Endodermal cell (in vitro differentiated cells): ENCODE measurements around the gene SHROOM4. TPM values are rescaled to one million over a fixed set of nuclear protein-coding genes. Genes with fewer than 3 reads are reported as not detected.

Source experiments
- DNase-seq: peaks from one replicate; pipeline ENCODE4 v3.0.0-alpha.2; 2017
- H3K27ac ChIP-seq: 2 replicates; pipeline ENCODE4 v1.5.1; 2013; ENCODE audit warnings: mild to moderate bottlenecking, low read depth, low read length, moderate library complexity
- H3K27me3 ChIP-seq: 2 replicates; pipeline ENCODE4 v1.6.1; 2013; ENCODE audit warnings: mild to moderate bottlenecking, low read length, moderate library complexity; ENCODE audit not compliant: insufficient read depth, control insufficient read depth, poor library complexity, severe bottlenecking
- H3K36me3 ChIP-seq: 2 replicates; pipeline ENCODE4 v1.7.0; 2013; ENCODE audit warnings: mild to moderate bottlenecking, low read length, moderate library complexity; ENCODE audit not compliant: control insufficient read depth, insufficient read depth
- H3K4me1 ChIP-seq: one replicate; pipeline ENCODE4 v1.7.0; 2013; ENCODE audit warnings: low read length; ENCODE audit not compliant: control insufficient read depth, insufficient read depth
- H3K4me3 ChIP-seq: 2 replicates; pipeline ENCODE4 v1.5.1; 2013; ENCODE audit warnings: mild to moderate bottlenecking, low read length, moderate library complexity
- H3K9ac ChIP-seq: 2 replicates; pipeline ENCODE4 v1.6.1; 2013; ENCODE audit warnings: mild to moderate bottlenecking, low read length, moderate library complexity; ENCODE audit not compliant: poor library complexity, severe bottlenecking; ENCODE audit errors: extremely low read depth
- H3K9me3 ChIP-seq: 2 replicates; pipeline ENCODE4 v1.6.1; 2013; ENCODE audit warnings: mild to moderate bottlenecking, low read length, moderate library complexity; ENCODE audit not compliant: control insufficient read depth
- H3K27ac Mint-ChIP-seq: 2 replicates; pipeline ENCODE4 v1.8.0; 2020; ENCODE audit warnings: mixed read lengths
- H3K27me3 Mint-ChIP-seq: 2 replicates; pipeline ENCODE4 v1.8.0; 2021; ENCODE audit warnings: mild to moderate bottlenecking, mixed read lengths; ENCODE audit not compliant: insufficient read depth
- H3K36me3 Mint-ChIP-seq: 2 replicates; pipeline ENCODE4 v1.8.0; 2020; ENCODE audit warnings: low read depth, mixed read lengths
- H3K4me1 Mint-ChIP-seq: 2 replicates; pipeline ENCODE4 v1.8.0; 2020; ENCODE audit warnings: mixed read lengths
- H3K4me3 Mint-ChIP-seq: 2 replicates; pipeline ENCODE4 v1.8.0; 2020; ENCODE audit warnings: mild to moderate bottlenecking, moderate library complexity, mixed read lengths
- H3K9me3 Mint-ChIP-seq: 2 replicates; pipeline ENCODE4 v1.8.0; 2020; ENCODE audit warnings: mild to moderate bottlenecking, mixed read lengths
- CTCF ChIP-seq: fragments of 200-600 bp; sonication (generic); conservative IDR thresholded peaks from 2 replicates; pipeline ENCODE4 v1.5.0; 2021; ENCODE audit warnings: antibody characterized with exemption, mild to moderate bottlenecking
- WGBS, 2 experiments: methylation state at CpG; one replicate each; pipeline versions ENCODE4 v1.1.5 to v1.1.7; 2013; ENCODE audit warnings: missing lambda C conversion rate in 2 of 2, mixed read lengths in 1 of 2; ENCODE audit not compliant: insufficient coverage in 1 of 2, insufficient read length in 1 of 2; 5-methylcytosine and 5-hydroxymethylcytosine counted together
- total RNA-seq, 2 donors: library from RNA; stranded (reverse); fragmentation: NEBNext Ultra II Directional in 1 of 2; extraction: Animal tissue kit (Norgen Biotek cat#: 25700) in 1 of 2; gene quantifications; 2 replicates in 1 of 2; 3 replicates in 1 of 2; pipeline ENCODE4 v1.2.1, GENCODE V29; 2021

Gene SHROOM4
- total RNA-seq, 2 donors from 2014 or later, result 17.7 to 20.5 TPM

GRCh38 chrX:50762578-50762977, 51.4 kb downstream of the SHROOM4 start:
- Histone ChIP-seq H3K4me1 (no peaks in the 10 kb centered on the region), H3K4me3 (no peak overlapping the region), H3K9ac (no peak overlapping the region), H3K27me3 (no peaks in the 10 kb centered on the region), H3K9me3 (no peaks in the 10 kb centered on the region), H3K27ac (no peak overlapping the region), H3K36me3 (no peaks in the 10 kb centered on the region)
- Mint-ChIP-seq H3K27ac (no peak overlapping the region), H3K9me3 (peaks cover 41% of the 10 kb centered on the region), H3K36me3 (no peaks in the 10 kb centered on the region), H3K4me3 (no peak overlapping the region), H3K4me1 (no peaks in the 10 kb centered on the region), H3K27me3 (no peaks in the 10 kb centered on the region)
- no peak for DNase-seq
- TF ChIP-seq CTCF, result no peak
- 100% methylated on average over 2 of the region's 2 CpGs; no CpG with 5 or more reads in 1 of the 2 experiments for WGBS, 2 experiments

GRCh38 chrX:50756276-50756675, 57.7 kb downstream of the SHROOM4 start:
- H3K36me3 Mint-ChIP-seq, result no peaks in the 10 kb centered on the region
- H3K36me3 ChIP-seq, result no peaks in the 10 kb centered on the region

GRCh38 chrX:50751091-50751490, 62.9 kb downstream of the SHROOM4 start:
- Histone ChIP-seq H3K36me3 (no peaks in the 10 kb centered on the region), H3K4me3 (no peak overlapping the region), H3K9me3 (no peaks in the 10 kb centered on the region), H3K27me3 (no peaks in the 10 kb centered on the region), H3K4me1 (no peaks in the 10 kb centered on the region), H3K9ac (no peak overlapping the region), H3K27ac (no peak overlapping the region)
- peaks cover 19% of the 10 kb centered on the region for H3K9me3 Mint-ChIP-seq
- no peaks in the 10 kb centered on the region for H3K36me3 Mint-ChIP-seq
- no peaks in the 10 kb centered on the region for H3K27me3 Mint-ChIP-seq
- no peaks in the 10 kb centered on the region for H3K4me1 Mint-ChIP-seq
- DNase-seq, result no peak
- TF ChIP-seq CTCF, result no peak
- H3K4me3 Mint-ChIP-seq, result no peak overlapping the region
- H3K27ac Mint-ChIP-seq, result no peak overlapping the region
- WGBS, 2 experiments, result 83% methylated on average over 2 of the region's 2 CpGs; no CpG with 5 or more reads in 1 of the 2 experiments

More at GRCh38 chrX:50756276-50756675, 57.7 kb downstream of the SHROOM4 start:
- Histone ChIP-seq H3K27ac (no peak overlapping the region), H3K4me3 (no peak overlapping the region), H3K4me1 (no peaks in the 10 kb centered on the region), H3K9me3 (no peaks in the 10 kb centered on the region), H3K9ac (no peak overlapping the region), H3K27me3 (no peaks in the 10 kb centered on the region)
- Mint-ChIP-seq H3K4me3 (no peak overlapping the region), H3K9me3 (peaks cover 27% of the 10 kb centered on the region), H3K27me3 (no peaks in the 10 kb centered on the region), H3K27ac (no peak overlapping the region), H3K4me1 (no peaks in the 10 kb centered on the region)
- TF ChIP-seq CTCF, result no peak
- WGBS, 2 experiments, result 88% methylated on average over 2 of the region's 3 CpGs; no CpG with 5 or more reads in 1 of the 2 experiments
- DNase-seq, result no peak
